Nephron progenitor cell (in vitro differentiated cells): Measurements from ENCODE around the gene DOCK9.

Source experiments
- DNase-seq: peaks from one replicate; pipeline ENCODE4 v3.0.0; 2021
- H3K27ac Mint-ChIP-seq: 2 replicates; pipeline ENCODE4 v1.8.0; 2021; ENCODE audit warnings: mild to moderate bottlenecking, moderate library complexity, mixed read lengths
- H3K27me3 Mint-ChIP-seq: 2 replicates; pipeline ENCODE4 v1.8.0; 2021; ENCODE audit warnings: mild to moderate bottlenecking, low read depth, mixed read lengths; ENCODE audit not compliant: poor library complexity
- H3K36me3 Mint-ChIP-seq: 2 replicates; pipeline ENCODE4 v1.8.0; 2021; ENCODE audit warnings: low read depth, mixed read lengths
- H3K4me1 Mint-ChIP-seq: 2 replicates; pipeline ENCODE4 v1.8.0; 2021; ENCODE audit warnings: mixed read lengths
- H3K4me3 Mint-ChIP-seq: 2 replicates; pipeline ENCODE4 v1.8.0; 2021; ENCODE audit warnings: mild to moderate bottlenecking, moderate library complexity, mixed read lengths
- H3K9me3 Mint-ChIP-seq: 2 replicates; pipeline ENCODE4 v1.8.0; 2021; ENCODE audit warnings: mild to moderate bottlenecking, moderate library complexity, mixed read lengths
- TF ChIP-seq, protein P1 (sequence below): fragments of 200-600 bp; sonication (generic); IDR thresholded peaks from 2 replicates; pipeline ENCODE4 v1.5.0; 2021; ENCODE audit warnings: antibody characterized with exemption

DOCK9 gene

GRCh38 chr13:98868932-98869331 is 108.9 kb downstream of the DOCK9 start:
- Mint-ChIP-seq H3K4me1 (peaks cover 8% of the 10 kb centered on the region), H3K27me3 (no peaks in the 10 kb centered on the region), H3K27ac (no peak overlapping the region), H3K9me3 (peaks cover 18% of the 10 kb centered on the region), H3K4me3 (no peak overlapping the region), H3K36me3 (peaks cover 18% of the 10 kb centered on the region)
- TF ChIP-seq, protein P1, sequence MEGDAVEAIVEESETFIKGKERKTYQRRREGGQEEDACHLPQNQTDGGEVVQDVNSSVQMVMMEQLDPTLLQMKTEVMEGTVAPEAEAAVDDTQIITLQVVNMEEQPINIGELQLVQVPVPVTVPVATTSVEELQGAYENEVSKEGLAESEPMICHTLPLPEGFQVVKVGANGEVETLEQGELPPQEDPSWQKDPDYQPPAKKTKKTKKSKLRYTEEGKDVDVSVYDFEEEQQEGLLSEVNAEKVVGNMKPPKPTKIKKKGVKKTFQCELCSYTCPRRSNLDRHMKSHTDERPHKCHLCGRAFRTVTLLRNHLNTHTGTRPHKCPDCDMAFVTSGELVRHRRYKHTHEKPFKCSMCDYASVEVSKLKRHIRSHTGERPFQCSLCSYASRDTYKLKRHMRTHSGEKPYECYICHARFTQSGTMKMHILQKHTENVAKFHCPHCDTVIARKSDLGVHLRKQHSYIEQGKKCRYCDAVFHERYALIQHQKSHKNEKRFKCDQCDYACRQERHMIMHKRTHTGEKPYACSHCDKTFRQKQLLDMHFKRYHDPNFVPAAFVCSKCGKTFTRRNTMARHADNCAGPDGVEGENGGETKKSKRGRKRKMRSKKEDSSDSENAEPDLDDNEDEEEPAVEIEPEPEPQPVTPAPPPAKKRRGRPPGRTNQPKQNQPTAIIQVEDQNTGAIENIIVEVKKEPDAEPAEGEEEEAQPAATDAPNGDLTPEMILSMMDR: no peak
- DNase-seq: no peak

- TF ChIP-seq, protein P1: no peak
- Mint-ChIP-seq H3K4me3 (no peak overlapping the region), H3K36me3 (peaks cover 7% of the 10 kb centered on the region), H3K9me3 (no peaks in the 10 kb centered on the region), H3K27me3 (peaks cover 5% of the 10 kb centered on the region), H3K27ac (no peak overlapping the region), H3K4me1 (peaks cover 8% of the 10 kb centered on the region)
- no peak for DNase-seq
Observed at GRCh38 chr13:98866882-98867281, 111.0 kb downstream of the DOCK9 start.

- Mint-ChIP-seq H3K4me3 (no peak overlapping the region), H3K27ac (no peak overlapping the region), H3K4me1 (peaks cover 28% of the 10 kb centered on the region), H3K27me3 (peaks cover 9% of the 10 kb centered on the region), H3K9me3 (no peaks in the 10 kb centered on the region), H3K36me3 (peaks cover 12% of the 10 kb centered on the region)
- TF ChIP-seq, protein P1: no peak
- DNase-seq: no peak
Observed at GRCh38 chr13:98860491-98860890, 117.4 kb downstream of the DOCK9 start.

- no peaks in the 10 kb centered on the region for H3K9me3 Mint-ChIP-seq
- peaks cover 12% of the 10 kb centered on the region for H3K36me3 Mint-ChIP-seq
- peak overlapping the region; percentile 6 for H3K27ac Mint-ChIP-seq
- DNase-seq: no peak
- peaks cover 9% of the 10 kb centered on the region for H3K27me3 Mint-ChIP-seq
- H3K4me1 Mint-ChIP-seq: peaks cover 30% of the 10 kb centered on the region
- H3K4me3 Mint-ChIP-seq: no peak overlapping the region
- TF ChIP-seq, protein P1: no peak
Observed at GRCh38 chr13:98858191-98858590, 119.7 kb downstream of the DOCK9 start.

GRCh38 chr13:98856983-98857382 is 120.9 kb downstream of the DOCK9 start:
- Mint-ChIP-seq H3K36me3 (peaks cover 5% of the 10 kb centered on the region), H3K4me1 (peaks cover 30% of the 10 kb centered on the region), H3K9me3 (no peaks in the 10 kb centered on the region), H3K27me3 (peaks cover 4% of the 10 kb centered on the region), H3K4me3 (no peak overlapping the region), H3K27ac (no peak overlapping the region)
- no peak for DNase-seq
- TF ChIP-seq, protein P1: no peak

- Mint-ChIP-seq H3K4me3 (no peak overlapping the region), H3K27ac (no peak overlapping the region), H3K27me3 (peaks cover 4% of the 10 kb centered on the region), H3K9me3 (no peaks in the 10 kb centered on the region), H3K4me1 (peaks cover 17% of the 10 kb centered on the region), H3K36me3 (no peaks in the 10 kb centered on the region)
- TF ChIP-seq, protein P1: no peak
- DNase-seq: no peak
Observed at GRCh38 chr13:98854448-98854847, 123.4 kb downstream of the DOCK9 start.
